AG09319 (cell line): ENCODE results near the gene TOMM7.

ENCODE experiments used
- DNase-seq: peaks from one replicate; pipeline ENCODE4 v3.0.0-alpha.2; 2010; ENCODE audit warnings: low read depth; ENCODE audit errors: extremely low read depth
- CTCF ChIP-seq: IDR thresholded peaks from 2 replicates; pipeline ENCODE4 v1.5.1; 2011; ENCODE audit warnings: low read depth, mild to moderate bottlenecking, inconsistent platforms, low read length, moderate library complexity

TOMM7 gene

GRCh38 chr7:22833113-22833855, 10.6 kb upstream of the TOMM7 start:
- DNase-seq: no peak
- TF ChIP-seq CTCF: no peak

- DNase-seq: no peak
- TF ChIP-seq CTCF: no peak
Measured at GRCh38 chr7:22832401-22832800, 9.8 kb upstream of the TOMM7 start.

GRCh38 chr7:22831602-22832305, 9.1 kb upstream of the TOMM7 start:
- no peak for TF ChIP-seq CTCF

GRCh38 chr7:22827563-22827962, 4.9 kb upstream of the TOMM7 start:
- DNase-seq: no peak
- TF ChIP-seq CTCF: no peak

More at GRCh38 chr7:22831602-22832305, 9.1 kb upstream of the TOMM7 start:
- no peak for DNase-seq

GRCh38 chr7:22826593-22826992, 3.9 kb upstream of the TOMM7 start:
- no peak for DNase-seq
- no peak for TF ChIP-seq CTCF

GRCh38 chr7:22824760-22825159, 2.1 kb upstream of the TOMM7 start:
- no peak for TF ChIP-seq CTCF
- DNase-seq: no peak

- no peak for DNase-seq
Measured at GRCh38 chr7:22823142-22823497, 471 bp upstream of the TOMM7 start.

More at GRCh38 chr7:22823142-22823497, 471 bp upstream of the TOMM7 start:
- no peak for TF ChIP-seq CTCF
